ENCODE measurements around the gene AHCYL1. TPM values are rescaled to one million over a fixed set of nuclear protein-coding genes. Genes with fewer than 3 reads are reported as not detected.

AHCYL1 gene
- total RNA-seq, 1 experiment from 2014 or later: 89.0 TPM

DNA sequence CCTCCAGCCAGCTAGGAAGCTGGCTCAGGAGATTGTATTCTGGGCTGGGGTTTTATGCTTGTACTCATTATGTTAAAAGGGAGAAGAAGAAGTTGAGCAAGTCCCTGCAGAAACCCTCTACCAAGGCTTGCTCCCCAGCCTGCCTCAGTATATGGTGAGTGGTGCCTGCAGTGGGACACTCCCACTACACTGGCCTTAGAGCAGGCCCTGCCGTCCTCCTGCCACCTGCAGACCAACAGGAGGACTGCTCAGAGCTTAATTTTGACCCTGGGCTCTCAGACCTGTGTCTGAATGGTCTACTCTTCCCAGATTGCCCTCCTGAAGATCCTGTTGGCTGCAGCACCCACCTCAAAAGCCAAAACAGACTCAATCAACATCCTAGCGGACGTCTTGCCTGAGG, 62.9 kb downstream of the AHCYL1 start:
- no peak for DNase-seq
- H2BK120ac ChIP-seq (ENCODE audit: low read depth, low read length, poor library complexity, severe bottlenecking): no peak overlapping the region
- H2AK5ac ChIP-seq (ENCODE audit: insufficient read length, low read length): no peak overlapping the region
- H3K27me3 Mint-ChIP-seq (ENCODE audit: low read depth): no peaks in the 10 kb centered on the region
- H4K91ac ChIP-seq (ENCODE audit: insufficient read length, low read depth, low read length): no peak overlapping the region
- H3K27ac ChIP-seq (ENCODE audit: insufficient read length, low read depth, low read length): no peak overlapping the region
- no peak overlapping the region for H3K27ac Mint-ChIP-seq
- no peaks in the 10 kb centered on the region for H3K4me1 ChIP-seq (ENCODE audit: insufficient read depth, low read length)
- H3K9ac ChIP-seq (ENCODE audit: extremely low read depth, insufficient read length, low read length): no peak overlapping the region
- no peak overlapping the region for H2BK12ac ChIP-seq (ENCODE audit: insufficient read length, low read depth, low read length)
- no peaks in the 10 kb centered on the region for H3K9me3 ChIP-seq (ENCODE audit: control insufficient read depth, low read depth, low read length)
- H3K27me3 ChIP-seq (ENCODE audit: insufficient read depth, low read length): no peaks in the 10 kb centered on the region
- no peak overlapping the region for H3T11ph ChIP-seq (ENCODE audit: low read length)
- H3K4me3 Mint-ChIP-seq: no peak overlapping the region
- no peaks in the 10 kb centered on the region for H3K4me1 Mint-ChIP-seq
- TF ChIP-seq, protein P1, sequence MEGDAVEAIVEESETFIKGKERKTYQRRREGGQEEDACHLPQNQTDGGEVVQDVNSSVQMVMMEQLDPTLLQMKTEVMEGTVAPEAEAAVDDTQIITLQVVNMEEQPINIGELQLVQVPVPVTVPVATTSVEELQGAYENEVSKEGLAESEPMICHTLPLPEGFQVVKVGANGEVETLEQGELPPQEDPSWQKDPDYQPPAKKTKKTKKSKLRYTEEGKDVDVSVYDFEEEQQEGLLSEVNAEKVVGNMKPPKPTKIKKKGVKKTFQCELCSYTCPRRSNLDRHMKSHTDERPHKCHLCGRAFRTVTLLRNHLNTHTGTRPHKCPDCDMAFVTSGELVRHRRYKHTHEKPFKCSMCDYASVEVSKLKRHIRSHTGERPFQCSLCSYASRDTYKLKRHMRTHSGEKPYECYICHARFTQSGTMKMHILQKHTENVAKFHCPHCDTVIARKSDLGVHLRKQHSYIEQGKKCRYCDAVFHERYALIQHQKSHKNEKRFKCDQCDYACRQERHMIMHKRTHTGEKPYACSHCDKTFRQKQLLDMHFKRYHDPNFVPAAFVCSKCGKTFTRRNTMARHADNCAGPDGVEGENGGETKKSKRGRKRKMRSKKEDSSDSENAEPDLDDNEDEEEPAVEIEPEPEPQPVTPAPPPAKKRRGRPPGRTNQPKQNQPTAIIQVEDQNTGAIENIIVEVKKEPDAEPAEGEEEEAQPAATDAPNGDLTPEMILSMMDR (conservative IDR thresholded peaks at IDR 0.05): no peak
- H2BK5ac ChIP-seq (ENCODE audit: insufficient read length, low read length): no peak overlapping the region
- H3K4ac ChIP-seq (ENCODE audit: low read depth, low read length): no peak overlapping the region
- H3K14ac ChIP-seq (ENCODE audit: insufficient read depth, low read length): no peak overlapping the region
- peaks cover 53 to 96% (median 90%) of the 10 kb centered on the region in 3 experiments; a peak in 6 of 7 replicates for H3K36me3 Mint-ChIP-seq (ENCODE audit: insufficient read depth in 1 of 3, low read depth in 3 of 3)
- H3K56ac ChIP-seq (ENCODE audit: insufficient read length, low read depth, low read length): no peak overlapping the region
- no peaks in the 10 kb centered on the region for H4K20me1 ChIP-seq (ENCODE audit: control insufficient read depth, insufficient read depth, insufficient read length)
- no peak overlapping the region for H2AFZ ChIP-seq (ENCODE audit: low read length)
- H3K79me1 ChIP-seq (ENCODE audit: insufficient read depth, low read depth, low read length, poor library complexity, severe bottlenecking): no peaks in the 10 kb centered on the region
- H3K4me2 ChIP-seq (ENCODE audit: insufficient read depth, insufficient read length, low read length): no peak overlapping the region
- WGBS (ENCODE audit: extremely low coverage, insufficient read length, low lambda C conversion rate): no CpG with 5 or more reads among the region's 3 CpGs
- H3K23me2 ChIP-seq (ENCODE audit: insufficient read length, low read depth, low read length, poor library complexity, severe bottlenecking): no peaks in the 10 kb centered on the region
- H4K8ac ChIP-seq (replicated peaks; ENCODE audit: insufficient read length, low read depth, low read length): no peak overlapping the region
- H3K79me2 ChIP-seq (ENCODE audit: insufficient read depth, low read length): no peaks in the 10 kb centered on the region
- no peak overlapping the region for H2BK15ac ChIP-seq (ENCODE audit: low read depth, low read length)
- no peak overlapping the region for H3K18ac ChIP-seq (ENCODE audit: insufficient read length, low read depth, low read length)
- H4K5ac ChIP-seq (ENCODE audit: insufficient read length, low read depth, low read length): no peak overlapping the region
- H3K9me3 Mint-ChIP-seq: no peaks in the 10 kb centered on the region
- no peak overlapping the region for H2BK20ac ChIP-seq (ENCODE audit: low read depth, low read length, poor library complexity, severe bottlenecking)
- no peak overlapping the region for H3K23ac ChIP-seq (ENCODE audit: insufficient read length, low read depth, low read length)

Data from H9 (cell line).